SKM-1 (cell line): ENCODE data around the gene LCK.

ENCODE experiments used
- DNase-seq: peaks from one replicate; lab custom pipeline; 2025; ENCODE audit not compliant: unreplicated experiment; lab: John Stamatoyannopoulos, UW

LCK gene

GRCh38 chr1:32318127-32318869 lies 67.2 kb downstream of the LCK start:
- no peak for DNase-seq

DNA sequence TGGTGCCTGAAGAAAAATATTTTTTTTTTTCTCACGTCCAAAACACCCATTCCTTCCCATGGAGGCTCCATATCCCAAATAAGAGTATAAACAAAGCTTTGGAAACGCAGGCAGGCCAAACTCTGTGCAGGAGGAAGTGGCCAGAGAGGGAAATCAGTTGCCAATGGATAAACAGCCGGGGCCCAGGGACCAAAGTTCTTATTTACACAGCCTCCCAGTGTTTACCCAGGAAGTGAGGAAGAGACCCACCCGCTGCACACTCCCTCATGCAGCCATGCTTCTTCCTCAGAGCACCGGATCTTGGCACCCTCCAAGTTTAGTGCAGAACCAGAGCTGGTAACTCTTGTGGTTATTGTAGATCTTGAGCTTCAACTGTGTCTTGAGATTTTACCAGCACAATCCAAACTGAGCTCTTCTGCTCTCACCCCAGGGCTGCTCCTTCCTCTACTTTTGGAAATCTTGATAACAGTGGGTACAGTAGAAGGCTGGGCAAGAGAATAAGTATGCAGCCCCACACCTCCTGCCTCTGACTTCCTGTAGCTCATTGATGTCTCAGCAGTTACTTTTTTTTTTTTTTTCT lies 70.7 kb downstream of the LCK start:
- no peak for DNase-seq

- no peak for DNase-seq
Measured at GRCh38 chr1:32327204-32327603, 76.1 kb downstream of the LCK start.

- DNase-seq: no peak
Measured at GRCh38 chr1:32329931-32330466, 78.9 kb downstream of the LCK start.

GRCh38 chr1:32330558-32331151 lies 79.6 kb downstream of the LCK start:
- DNase-seq: no peak

DNA sequence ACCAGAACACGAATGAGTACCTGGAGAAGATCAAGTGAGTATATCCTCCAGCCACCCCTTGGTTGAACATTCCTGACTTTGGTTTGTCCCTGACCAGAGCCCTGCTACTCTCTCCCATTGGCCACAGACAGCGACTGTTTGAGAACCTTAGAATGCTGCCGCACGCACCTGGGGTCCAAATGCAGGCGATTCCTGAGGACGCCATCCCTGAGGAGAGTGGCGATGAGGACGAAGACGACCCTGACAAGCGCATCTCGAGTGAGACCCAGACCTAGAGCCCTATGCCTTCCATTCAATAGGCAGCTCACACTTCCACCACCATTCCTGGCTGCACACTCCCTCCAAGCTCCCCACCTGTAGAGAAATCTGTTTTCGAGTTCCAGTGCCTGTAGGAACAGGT lies 80.5 kb downstream of the LCK start:
- DNase-seq: no peak

GRCh38 chr1:32332290-32333079 lies 81.4 kb downstream of the LCK start:
- no peak for DNase-seq

- DNase-seq: no peak
Measured at GRCh38 chr1:32333251-32333963, 82.3 kb downstream of the LCK start.

DNA sequence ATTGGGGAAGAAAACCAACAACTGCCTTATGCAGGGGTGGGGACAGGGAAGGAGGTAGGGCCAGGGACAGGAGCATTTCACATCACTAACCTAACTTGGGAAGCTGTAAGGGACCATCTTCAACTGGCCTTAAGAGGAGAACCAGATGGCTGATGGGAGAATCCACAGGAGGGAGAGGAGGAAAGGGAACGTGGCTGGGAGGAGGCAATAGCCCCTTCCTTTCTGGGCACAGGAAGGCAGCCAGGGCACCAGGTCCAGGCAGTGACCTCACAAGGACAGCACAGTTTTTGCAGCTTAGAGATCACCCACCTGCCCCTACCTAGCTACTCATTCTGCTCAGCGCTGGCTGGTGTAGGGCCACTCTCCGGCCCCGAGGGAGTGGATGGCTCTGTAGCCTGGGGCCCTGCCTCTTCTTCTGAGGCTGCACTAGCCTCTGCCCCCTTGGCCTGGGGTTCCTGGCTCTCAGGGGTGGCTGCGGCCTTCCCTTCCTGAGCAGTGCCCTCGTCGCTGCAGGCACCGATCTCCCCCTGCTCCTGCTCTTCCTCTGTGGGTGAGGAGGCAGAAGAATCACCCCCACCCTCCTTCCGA lies 83.3 kb downstream of the LCK start:
- no peak for DNase-seq

- no peak for DNase-seq
Measured at GRCh38 chr1:32334864-32335534, 83.9 kb downstream of the LCK start.

DNA sequence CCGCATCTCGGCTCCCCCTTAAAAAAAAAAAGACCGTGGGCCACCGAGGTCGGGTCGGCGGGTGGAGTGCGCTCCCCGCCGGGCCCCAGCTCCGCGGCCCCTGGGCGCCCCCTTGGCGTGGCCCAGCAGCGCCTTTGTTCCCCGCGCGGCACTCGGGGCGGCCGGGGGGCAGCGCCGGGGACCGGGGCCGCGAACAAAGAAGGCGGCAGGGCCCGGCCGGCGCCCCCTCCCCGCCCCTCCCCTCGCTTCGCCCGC lies 84.4 kb downstream of the LCK start:
- DNase-seq: no peak
